ENCODE measurements around the gene OR8U1.
"Not testable (repeated sequence)": the region's sequence is repeated elsewhere in the genome, so short reads cannot be mapped to it uniquely, and the experiment has no call there.

OR8U1 gene

GRCh38 chr11:56375324-56375723, at the start of gene OR8U1:
TSS of gene OR8U1 (plus strand) at chr11:56375624. CDS start at chr11:56375624, 0 bp downstream.
- no peak for DNase-seq
- no peaks in the 10 kb centered on the region for H3K27me3 Mint-ChIP-seq
- no peak within 1 kb of the TSS for H3K4me3 Mint-ChIP-seq
- peaks cover 13% of the 10 kb centered on the region for H3K9me3 Mint-ChIP-seq
- no peaks in the 10 kb centered on the region for H3K4me1 Mint-ChIP-seq (ENCODE audit: low read depth)
- no peak within 1 kb of the TSS for H3K27ac Mint-ChIP-seq
- H3K36me3 Mint-ChIP-seq (ENCODE audit: low read depth) = no peaks in the 10 kb centered on the region

DNA sequence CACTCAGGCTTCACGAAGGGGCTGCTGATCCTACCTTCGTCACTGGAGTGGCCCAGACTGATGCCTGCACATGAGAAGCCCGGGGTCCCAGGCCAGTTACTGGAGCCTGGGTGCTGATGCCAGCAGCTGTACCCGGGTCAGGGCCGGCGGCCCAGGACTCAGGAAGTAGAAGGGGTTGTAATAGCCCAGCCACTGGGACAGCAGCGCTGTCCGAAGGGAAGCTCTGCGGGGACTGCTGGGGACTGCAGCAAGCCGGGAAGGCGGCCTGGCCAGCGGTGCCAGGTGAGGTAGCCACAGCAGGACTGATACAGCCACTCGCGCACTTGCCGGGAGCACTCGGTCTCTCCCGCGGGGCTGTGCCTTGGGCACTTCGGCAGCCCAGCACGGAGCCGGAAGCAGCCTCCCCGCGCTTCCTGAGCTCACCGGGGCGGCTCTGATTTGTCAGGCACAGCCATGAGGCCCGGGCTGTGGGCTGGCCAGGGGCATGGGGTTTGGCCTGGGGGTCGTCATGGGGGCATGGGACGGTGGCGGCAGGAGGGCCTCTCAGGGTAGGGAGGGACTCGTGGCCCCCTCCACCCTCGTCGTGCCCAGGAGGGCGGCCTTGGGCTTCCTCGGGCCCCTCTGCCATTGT, 43.4 kb upstream of the OR8U1 start:
- Mint-ChIP-seq H3K9me3 (peaks cover 14% of the 10 kb centered on the region), H3K4me1 (ENCODE audit: low read depth) (no peaks in the 10 kb centered on the region), H3K36me3 (ENCODE audit: low read depth) (no peaks in the 10 kb centered on the region), H3K27me3 (no peaks in the 10 kb centered on the region), H3K4me3 (no peak overlapping the region), H3K27ac (no peak overlapping the region)
- no peak for DNase-seq

- no peak overlapping the region for H3K4me3 Mint-ChIP-seq
- no peaks in the 10 kb centered on the region for H3K27me3 Mint-ChIP-seq
- peaks cover 15% of the 10 kb centered on the region for H3K9me3 Mint-ChIP-seq
- no peaks in the 10 kb centered on the region for H3K36me3 Mint-ChIP-seq (ENCODE audit: low read depth)
- no peaks in the 10 kb centered on the region for H3K4me1 Mint-ChIP-seq (ENCODE audit: low read depth)
- DNase-seq = no peak
- H3K27ac Mint-ChIP-seq = no peak overlapping the region
Measured at GRCh38 chr11:56333156-56333555, 42.3 kb upstream of the OR8U1 start.

DNA sequence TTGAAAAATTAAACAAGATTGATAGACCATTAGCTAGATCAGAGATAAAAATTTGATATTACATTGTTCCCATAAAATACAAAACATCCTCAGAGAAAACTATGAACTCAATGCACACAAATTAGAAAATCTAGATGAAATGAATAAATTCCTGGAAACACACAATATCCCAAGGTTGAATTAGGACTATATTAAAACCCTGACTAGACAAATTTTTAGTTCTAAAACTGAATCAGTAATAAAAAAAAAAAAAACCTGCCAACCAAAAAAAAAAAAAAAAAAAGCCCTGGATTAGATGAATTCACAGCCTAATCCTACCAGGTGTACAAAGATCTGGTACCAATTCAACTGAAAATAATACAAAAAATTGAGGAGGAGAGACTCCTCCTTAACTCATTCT, 35.1 kb upstream of the OR8U1 start:
- H3K27ac Mint-ChIP-seq = no peak overlapping the region
- H3K4me1 Mint-ChIP-seq (ENCODE audit: low read depth) = no peaks in the 10 kb centered on the region
- H3K27me3 Mint-ChIP-seq = no peaks in the 10 kb centered on the region
- no peaks in the 10 kb centered on the region for H3K36me3 Mint-ChIP-seq (ENCODE audit: low read depth)
- DNase-seq = no peak
- no peak overlapping the region for H3K4me3 Mint-ChIP-seq
- peaks cover 38% of the 10 kb centered on the region for H3K9me3 Mint-ChIP-seq

- no peak within 1 kb of the TSS for H3K4me3 Mint-ChIP-seq
- H3K4me1 Mint-ChIP-seq (ENCODE audit: low read depth) = no peaks in the 10 kb centered on the region
- no peaks in the 10 kb centered on the region for H3K36me3 Mint-ChIP-seq (ENCODE audit: low read depth)
- no peak within 1 kb of the TSS for H3K27ac Mint-ChIP-seq
- H3K9me3 Mint-ChIP-seq = peaks cover 27% of the 10 kb centered on the region
- DNase-seq = no peak
- H3K27me3 Mint-ChIP-seq = no peaks in the 10 kb centered on the region
Measured at GRCh38 chr11:56345739-56346138, 29.7 kb upstream of the OR8U1 start, which contains the start of gene OR8K1. TSS of gene OR8K1 (plus strand) at chr11:56346039. CDS start at chr11:56346039, 0 bp downstream.

DNA sequence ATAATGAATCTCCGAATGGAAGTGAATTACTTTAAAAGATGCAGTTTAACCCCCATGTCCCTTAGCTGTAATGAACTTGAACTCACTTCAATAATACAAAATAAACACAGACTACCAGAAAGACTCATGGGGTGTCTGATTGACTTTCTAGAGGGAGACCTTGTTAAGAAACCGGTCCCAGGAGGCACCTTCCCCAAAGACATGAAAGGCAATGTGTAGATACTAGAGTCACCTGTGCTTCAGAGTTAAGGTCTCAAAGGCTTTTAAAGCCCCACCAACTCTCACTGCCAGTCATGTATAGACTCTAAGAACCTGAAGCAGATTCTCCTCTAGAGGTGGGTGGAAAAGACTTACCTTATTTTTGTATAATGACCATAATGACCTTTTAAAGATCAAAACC, 21.4 kb upstream of the OR8U1 start, which contains the start of gene OR8J1:
OR8J1 (plus strand) TSS at position 301 of the 400 bp plus-strand sequence. CDS start 5,956 bp downstream, outside the sequence.
- Mint-ChIP-seq H3K9me3 (peaks cover 4% of the 10 kb centered on the region), H3K27ac (no peak within 1 kb of the TSS), H3K4me1 (ENCODE audit: low read depth) (no peaks in the 10 kb centered on the region), H3K36me3 (ENCODE audit: low read depth) (no peaks in the 10 kb centered on the region), H3K27me3 (no peaks in the 10 kb centered on the region), H3K4me3 (no peak within 1 kb of the TSS)
- no peak for DNase-seq

DNA sequence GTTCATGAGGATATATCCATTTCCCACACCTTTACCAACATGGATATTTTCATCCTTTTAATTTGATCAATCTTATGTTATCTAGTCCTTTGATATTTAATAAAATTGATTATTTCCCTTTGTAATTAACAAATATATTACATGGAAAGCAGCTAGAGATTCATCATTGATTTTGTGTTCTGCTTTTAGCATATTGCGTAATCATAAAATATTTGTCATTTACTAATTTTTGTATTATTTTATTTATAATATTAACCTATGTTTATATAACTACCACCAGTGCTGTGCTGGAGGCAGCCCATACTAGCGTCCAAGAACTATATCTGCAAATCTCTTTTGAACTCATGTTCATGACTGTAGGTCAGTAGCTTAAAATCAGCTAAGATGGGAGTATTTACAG, 4.7 kb downstream of the OR8U1 start:
- no peaks in the 10 kb centered on the region for H3K4me1 Mint-ChIP-seq (ENCODE audit: low read depth)

GRCh38 chr11:56394381-56394780, 19.0 kb downstream of the OR8U1 start:
- no peaks in the 10 kb centered on the region for H3K27me3 Mint-ChIP-seq
- H3K27ac Mint-ChIP-seq = no peak overlapping the region
- no peak overlapping the region for H3K4me3 Mint-ChIP-seq
- no peaks in the 10 kb centered on the region for H3K4me1 Mint-ChIP-seq (ENCODE audit: low read depth)
- H3K9me3 Mint-ChIP-seq = peaks cover 26% of the 10 kb centered on the region
- DNase-seq = no peak
- H3K36me3 Mint-ChIP-seq (ENCODE audit: low read depth) = no peaks in the 10 kb centered on the region

More for the DNA sequence above, 4.7 kb downstream of the OR8U1 start:
- Mint-ChIP-seq H3K4me3 (no peak overlapping the region), H3K36me3 (ENCODE audit: low read depth) (no peaks in the 10 kb centered on the region), H3K9me3 (peaks cover 19% of the 10 kb centered on the region), H3K27ac (no peak overlapping the region), H3K27me3 (no peaks in the 10 kb centered on the region)
- DNase-seq = no peak

DNA sequence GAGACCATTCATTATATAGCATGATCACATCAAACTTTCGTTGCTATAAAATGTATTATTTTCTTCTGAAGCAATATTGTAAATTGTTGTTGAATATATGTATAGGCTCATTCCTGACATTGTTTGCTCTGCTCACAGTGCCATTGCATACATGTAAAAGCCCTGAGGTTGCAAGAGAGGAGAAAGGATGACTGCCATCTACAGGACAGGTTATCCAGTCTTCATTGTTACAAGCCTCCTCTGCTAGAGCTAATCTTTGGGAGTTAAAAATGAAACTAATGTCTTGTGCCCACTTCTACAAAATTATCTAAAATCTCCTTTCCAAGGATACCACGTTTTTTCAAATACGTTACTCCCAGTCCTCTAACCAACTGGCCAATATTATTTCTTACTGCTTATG, 20.6 kb downstream of the OR8U1 start:
- no peak overlapping the region for H3K4me3 Mint-ChIP-seq
- DNase-seq = no peak
- no peaks in the 10 kb centered on the region for H3K27me3 Mint-ChIP-seq
- no peaks in the 10 kb centered on the region for H3K36me3 Mint-ChIP-seq (ENCODE audit: low read depth)
- no peaks in the 10 kb centered on the region for H3K4me1 Mint-ChIP-seq (ENCODE audit: low read depth)
- H3K9me3 Mint-ChIP-seq = peaks cover 22% of the 10 kb centered on the region
- H3K27ac Mint-ChIP-seq = no peak overlapping the region

GRCh38 chr11:56401858-56402461, 26.5 kb downstream of the OR8U1 start:
- not testable (repeated sequence) for H3K4me3 Mint-ChIP-seq; H3K27me3 Mint-ChIP-seq; H3K27ac Mint-ChIP-seq; H3K4me1 Mint-ChIP-seq (ENCODE audit: low read depth); H3K36me3 Mint-ChIP-seq (ENCODE audit: low read depth); DNase-seq
- peaks cover 37% of the 10 kb centered on the region for H3K9me3 Mint-ChIP-seq

DNA sequence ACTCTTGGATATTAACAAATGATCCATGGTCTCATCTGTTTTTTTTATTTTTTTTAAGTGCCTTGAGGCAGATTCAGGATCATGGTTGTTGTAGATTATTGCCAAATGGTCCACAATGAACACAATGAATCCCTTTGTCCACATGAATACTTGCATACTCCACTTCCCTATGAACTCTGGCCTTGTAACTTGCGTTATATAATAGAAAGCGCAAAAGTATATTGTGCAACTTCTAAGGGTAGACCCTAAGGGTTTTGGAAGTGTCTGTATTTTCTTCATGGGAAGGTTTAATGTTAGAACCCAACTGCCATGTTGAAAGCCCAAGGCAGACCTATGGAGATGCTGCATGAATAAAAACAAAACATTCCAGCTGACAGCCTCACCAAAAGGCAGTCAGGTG, 29.0 kb downstream of the OR8U1 start:
- Mint-ChIP-seq H3K4me3 (no peak overlapping the region), H3K27me3 (no peaks in the 10 kb centered on the region), H3K36me3 (ENCODE audit: low read depth) (no peaks in the 10 kb centered on the region), H3K27ac (no peak overlapping the region), H3K4me1 (ENCODE audit: low read depth) (no peaks in the 10 kb centered on the region), H3K9me3 (peaks cover 52% of the 10 kb centered on the region)
- no peak for DNase-seq

DNA sequence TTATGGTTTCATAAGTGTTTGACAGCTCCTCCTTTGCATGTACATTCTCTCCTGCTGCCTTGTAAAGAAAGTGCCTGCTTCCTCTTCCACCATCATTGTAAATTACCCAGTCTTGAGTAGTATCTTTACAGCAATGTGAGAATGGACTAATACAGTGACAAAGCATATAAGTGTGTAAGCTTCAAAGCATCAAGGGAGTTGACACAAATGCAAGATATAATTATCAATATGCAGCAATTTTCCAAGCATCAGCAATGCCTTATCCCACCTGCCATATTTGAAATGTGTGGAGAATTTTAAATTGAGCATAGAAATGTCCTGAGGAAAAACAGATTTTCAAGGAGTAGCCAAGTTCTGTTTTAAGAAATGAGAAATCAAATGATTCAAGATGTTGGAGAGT, 35.4 kb downstream of the OR8U1 start:
- DNase-seq = no peak
- H3K4me1 Mint-ChIP-seq (ENCODE audit: low read depth) = no peaks in the 10 kb centered on the region
- H3K27me3 Mint-ChIP-seq = no peaks in the 10 kb centered on the region
- H3K27ac Mint-ChIP-seq = no peak overlapping the region
- H3K9me3 Mint-ChIP-seq = peaks cover 40% of the 10 kb centered on the region
- H3K4me3 Mint-ChIP-seq = no peak overlapping the region
- no peaks in the 10 kb centered on the region for H3K36me3 Mint-ChIP-seq (ENCODE audit: low read depth)

- Mint-ChIP-seq H3K4me1 (ENCODE audit: low read depth) (no peaks in the 10 kb centered on the region), H3K27me3 (no peaks in the 10 kb centered on the region), H3K27ac (no peak within 1 kb of the TSS), H3K4me3 (no peak within 1 kb of the TSS), H3K9me3 (peaks cover 27% of the 10 kb centered on the region), H3K36me3 (ENCODE audit: low read depth) (no peaks in the 10 kb centered on the region)
- no peak for DNase-seq
Measured at GRCh38 chr11:56412396-56412795, 37.0 kb downstream of the OR8U1 start, which contains the start of gene OR5AL1. TSS of gene OR5AL1 (plus strand) at chr11:56412696.

Measured in activated T-cell treated with anti-CD3 and anti-CD28 coated beads, Interleukin-2, amount 50 U/mL, for 24 hours (primary cell).